Measurements from ENCODE around the gene SMYD3. TPM values are rescaled to one million over a fixed set of nuclear protein-coding genes. Genes with fewer than 3 reads are reported as not detected.

The SMYD3 gene
- total and polyA plus RNA-seq, 10 of the 15 experiments (the other 5 are each of a cell fraction or from before 2014, with no cell fraction given): 18.3 to 54.0 (median 24.8) TPM

DNA sequence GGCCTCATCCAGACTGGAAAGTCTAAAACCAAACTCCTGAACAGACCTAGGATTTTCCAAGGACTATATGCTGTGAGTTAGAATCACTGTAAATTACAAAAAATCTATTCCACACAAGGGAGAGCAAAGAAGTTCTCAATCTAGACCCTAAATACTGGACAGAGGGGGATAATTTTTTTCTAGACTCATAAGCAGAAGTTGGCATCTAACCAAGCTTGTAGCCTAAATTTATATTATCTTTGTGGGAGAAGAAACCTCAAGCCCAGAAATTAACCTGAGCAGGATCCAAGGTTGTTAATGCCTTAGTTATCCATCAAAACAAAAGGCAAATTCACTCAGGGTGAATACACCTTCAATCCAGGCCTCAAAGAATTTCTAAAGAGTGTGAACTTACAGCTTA is 290.2 kb downstream of the SMYD3 start (continued):
- no peak for TF ChIP-seq BACH1 (IDR thresholded peaks at IDR 0.05; ENCODE audit: borderline replicate concordance)
- TF ChIP-seq EGR1 (IDR thresholded peaks at IDR 0.05; ENCODE audit: borderline replicate concordance in 1 of 2, low read depth in 2 of 2, low read length in 2 of 2): no peak
- TF ChIP-seq FOS (IDR thresholded peaks at IDR 0.05; ENCODE audit: borderline replicate concordance, extremely low read depth, insufficient read length): no peak

- H3K36me3 ChIP-seq (ENCODE audit: control insufficient read depth in 2 of 2, insufficient read depth in 2 of 2, low read length in 1 of 2): peaks cover 0 to 1% of the 10 kb centered on the region in 2 experiments; a peak in 1 of 4 replicates
- no peak overlapping the region for H3K27ac ChIP-seq (ENCODE audit: control insufficient read depth, insufficient read depth)
- no peak for DNase-seq (ENCODE audit: low read depth, low spot score)
- no peak for ATAC-seq
- no TSS peak for BruUV-seq (replicated peaks)
- FAIRE-seq: no peak
- no peaks in the 10 kb centered on the region for H3K79me2 ChIP-seq (ENCODE audit: control insufficient read depth, insufficient read depth, low read length)
- H3K4me2 ChIP-seq (ENCODE audit: control insufficient read depth, insufficient read depth): no peak overlapping the region
- H2AFZ ChIP-seq (ENCODE audit: control insufficient read depth, low read depth, low read length): no peak overlapping the region
- POLR2A ChIA-PET: interaction anchor here (0.6 to 1.3 kb wide), 2 partner anchors 72 to 115 kb away, joined by 3 to 5 read pairs; no protein-coding TSS in a partner anchor
- no peaks in the 10 kb centered on the region for H3K27me3 ChIP-seq (replicated peaks in 1 of 2; ENCODE audit: control insufficient read depth in 2 of 2, insufficient read depth in 2 of 2, low read length in 1 of 2)
- no peak overlapping the region for H3K4me3 ChIP-seq
- intact Hi-C loops (cut with micrococcal nuclease; ENCODE audit: unreplicated experiment): no loop called here
- H4K20me1 ChIP-seq (ENCODE audit: control insufficient read depth, insufficient read depth): no peaks in the 10 kb centered on the region
- CTCF ChIA-PET: interaction anchor here (0.6 to 1.1 kb wide), 2 partner anchors 100 to 227 kb away, joined by 3 read pairs; no protein-coding TSS in a partner anchor
- SMC1A ChIA-PET (ENCODE audit: uncharacterized antibody, unreplicated experiment): interaction anchor here (0.9 to 1.5 kb wide), 5 partner anchors 10 to 234 kb away, joined by 3 to 6 read pairs (median 4); no protein-coding TSS in a partner anchor
- H3K9me3 ChIP-seq (replicated peaks; ENCODE audit: control insufficient read depth, insufficient read depth, low read length): peaks cover under 1% of the 10 kb centered on the region; the same call in 1 of the 3 replicates
- H3K4me1 ChIP-seq (ENCODE audit: control insufficient read depth, insufficient read depth, low read length): peaks cover 12% of the 10 kb centered on the region
- in situ Hi-C loops (cut with MboI): no loop called here
- no peak overlapping the region for H3K9ac ChIP-seq (ENCODE audit: control insufficient read depth, insufficient read depth, low read length)
- RAD21 ChIA-PET (ENCODE audit: unreplicated experiment): interaction anchor here (1.1 kb wide), 1 partner anchor 35 kb away, joined by 4 read pairs; no protein-coding TSS in a partner anchor
- 51% methylated on average over 4 of the region's 4 CpGs for WGBS (ENCODE audit: insufficient coverage, insufficient replicate concordance, low lambda C conversion rate, missing lambda C conversion rate)
- TF ChIP-seq CHD1 (IDR thresholded peaks at IDR 0.05; ENCODE audit: low read depth, low read length): no peak
- TF ChIP-seq CREM (IDR thresholded peaks at IDR 0.05; ENCODE audit: low read depth): no peak
- TF ChIP-seq RELA (IDR thresholded peaks at IDR 0.05; ENCODE audit: borderline replicate concordance, partially characterized antibody): no peak
- TF ChIP-seq RBBP5 (conservative IDR thresholded peaks at IDR 0.05): no peak
These were observed 291.6 kb downstream of the SMYD3 start for GRCh38 chr1:246215510-246215903.
